GM18868 (cell line): ENCODE results near the gene PNPLA5.

ENCODE experiments used
- ATAC-seq: cut with Tn5 transposase; IDR thresholded peaks from one replicate; pipeline ENCODE4 v1.9.1; 2021; ENCODE audit warnings: mild to moderate bottlenecking, moderate library complexity; ENCODE audit not compliant: unreplicated experiment

The PNPLA5 gene

GRCh38 chr22:43857367-43857766 is 34.4 kb downstream of the PNPLA5 start:
- ATAC-seq: no peak

GRCh38 chr22:43855431-43855830 is 36.4 kb downstream of the PNPLA5 start:
- no peak for ATAC-seq

GRCh38 chr22:43854786-43855271 is 37.0 kb downstream of the PNPLA5 start:
- no peak for ATAC-seq

DNA sequence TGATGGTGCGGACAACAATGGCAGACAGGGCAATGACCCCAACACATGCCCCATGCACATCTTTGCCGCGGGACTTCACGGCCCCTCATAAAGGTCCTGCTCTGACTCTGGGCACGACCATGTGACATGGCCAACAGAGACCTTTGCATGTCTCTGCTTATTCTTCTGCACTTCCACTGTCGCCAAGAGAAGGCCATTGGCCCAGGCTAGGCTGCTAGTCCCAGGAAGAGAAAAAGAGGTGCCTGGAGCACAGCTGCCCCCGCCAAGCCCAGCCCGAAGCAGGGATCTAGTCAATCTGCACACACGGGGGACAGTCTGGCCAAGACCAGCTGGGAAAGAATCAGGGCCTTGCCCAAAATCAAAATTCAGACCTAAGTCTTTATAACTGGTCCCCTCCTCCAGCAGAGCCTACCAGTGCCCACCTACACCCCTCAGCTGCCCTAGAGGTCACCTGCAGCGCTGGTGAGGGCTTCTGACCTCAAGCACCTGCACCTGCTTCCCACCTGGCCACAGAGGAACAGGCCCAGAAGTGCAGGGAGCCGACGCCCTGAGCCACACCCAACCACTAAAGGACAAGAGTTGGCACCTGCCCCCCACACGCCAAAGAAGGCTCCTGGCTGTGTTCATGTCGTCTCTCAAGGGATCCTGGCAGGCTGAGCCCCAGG is 37.6 kb downstream of the PNPLA5 start:
- ATAC-seq: no peak

GRCh38 chr22:43853328-43853931 is 38.4 kb downstream of the PNPLA5 start:
- no peak for ATAC-seq

GRCh38 chr22:43852573-43853327 is 39.1 kb downstream of the PNPLA5 start:
- no peak for ATAC-seq

- no peak for ATAC-seq
Observed at GRCh38 chr22:43851979-43852307, 39.9 kb downstream of the PNPLA5 start.

DNA sequence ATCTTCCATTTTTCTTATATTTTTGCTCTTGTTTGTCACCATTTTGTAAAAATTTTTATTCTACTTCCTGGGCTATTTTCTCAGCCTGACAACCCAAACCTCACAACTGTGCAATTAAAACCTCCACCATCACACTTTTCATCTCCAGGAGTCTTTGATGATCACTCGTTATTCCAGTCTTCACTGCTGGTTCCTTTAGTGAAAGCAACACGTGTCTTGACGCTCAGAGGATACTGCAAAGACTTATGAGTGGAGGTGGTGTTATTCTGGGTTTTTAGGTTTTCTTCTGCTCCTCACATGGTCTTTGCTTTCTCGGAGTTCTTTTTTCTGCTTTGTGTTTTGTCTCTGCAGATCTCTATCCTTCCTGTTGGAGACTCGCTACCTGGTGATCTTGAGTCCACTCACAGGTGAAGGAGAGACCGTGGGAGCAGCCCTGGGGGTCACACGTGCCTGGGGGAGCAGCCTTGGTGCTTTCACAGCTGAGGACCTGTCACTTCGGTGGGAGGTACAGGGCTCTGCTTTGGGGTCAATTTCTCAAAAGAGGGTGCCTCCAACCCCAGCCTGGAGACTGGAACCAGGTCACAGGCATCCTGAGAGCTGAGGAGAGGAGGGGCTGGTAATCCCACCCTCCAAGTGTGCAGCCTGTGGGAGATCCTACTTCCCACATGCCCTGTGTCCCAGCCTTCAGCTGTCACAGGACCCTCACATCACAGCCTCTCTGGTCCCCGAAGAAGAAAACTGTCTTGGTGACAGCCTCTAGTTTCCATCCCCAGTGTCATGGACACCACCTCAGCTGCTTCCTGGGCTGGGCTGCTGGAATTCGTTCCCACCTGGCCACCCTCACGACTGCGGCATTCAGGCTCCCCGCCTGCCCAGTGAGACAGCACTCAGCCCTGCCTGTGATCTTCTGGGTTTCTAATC is 40.5 kb downstream of the PNPLA5 start:
- ATAC-seq: no peak

DNA sequence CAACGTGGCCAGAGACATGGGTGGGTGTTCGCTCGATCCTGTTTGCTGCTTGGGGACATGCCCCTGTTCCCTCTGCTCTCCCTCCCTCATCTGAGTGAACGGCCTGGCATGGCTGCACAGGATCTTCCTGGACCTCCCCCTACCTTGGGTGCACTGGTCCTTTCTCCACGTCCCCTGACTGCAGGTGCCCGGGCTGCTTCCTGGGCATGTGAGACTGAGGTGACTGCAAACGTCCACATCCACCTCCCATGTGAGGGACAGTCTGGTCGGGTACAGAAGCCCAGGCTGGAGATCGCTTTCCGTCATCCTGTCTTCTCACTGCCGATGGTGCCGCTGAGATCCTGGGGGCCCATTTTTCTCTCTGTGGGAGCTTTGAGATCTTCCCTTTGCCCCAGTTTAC is 41.3 kb downstream of the PNPLA5 start:
- ATAC-seq: no peak

- no peak for ATAC-seq
Observed at GRCh38 chr22:43849731-43850130, 42.1 kb downstream of the PNPLA5 start.

DNA sequence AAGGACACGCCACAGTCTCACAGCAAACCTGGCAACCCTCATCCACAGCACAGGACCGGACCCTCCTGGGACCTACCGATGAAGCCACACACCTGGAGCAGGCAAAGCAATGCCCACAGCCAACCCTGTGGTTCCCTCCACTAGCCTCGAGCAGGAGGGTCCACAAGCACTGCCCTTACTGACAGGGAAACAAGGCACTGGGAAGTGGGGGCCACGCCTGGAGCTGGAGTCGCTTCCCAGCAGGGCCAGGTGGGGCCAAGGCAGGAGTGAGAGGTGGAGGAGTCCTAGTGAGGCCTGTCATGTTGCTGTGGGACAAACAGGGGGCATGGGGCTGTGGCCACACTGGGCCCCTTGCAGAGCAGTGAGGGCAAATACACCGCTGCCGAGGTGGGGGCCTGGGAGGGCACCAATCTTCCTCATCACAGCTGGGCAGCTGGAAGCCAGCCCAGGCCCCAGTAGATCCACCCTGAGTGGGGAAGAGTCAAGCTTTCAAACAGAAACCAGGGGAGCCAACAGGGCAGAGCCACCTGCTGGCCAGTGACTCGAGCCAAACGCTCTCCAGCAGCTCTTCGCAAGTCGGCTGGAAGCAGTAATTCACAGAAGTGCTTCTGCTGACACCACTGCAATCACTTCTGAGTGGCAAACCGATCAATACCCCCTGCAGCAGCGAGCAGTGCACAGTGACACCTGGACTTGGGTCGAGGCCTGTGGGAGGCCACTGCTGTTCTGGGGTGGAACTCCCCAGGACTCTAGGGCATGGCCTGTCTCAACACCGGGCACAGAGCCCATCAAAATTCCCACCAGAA is 43.2 kb downstream of the PNPLA5 start:
- ATAC-seq: no peak

- no peak for ATAC-seq
Observed at GRCh38 chr22:43847376-43848289, 44.2 kb downstream of the PNPLA5 start.

GRCh38 chr22:43846966-43847365 is 44.8 kb downstream of the PNPLA5 start:
- no peak for ATAC-seq

GRCh38 chr22:43845981-43846380 is 45.8 kb downstream of the PNPLA5 start:
- ATAC-seq: no peak

DNA sequence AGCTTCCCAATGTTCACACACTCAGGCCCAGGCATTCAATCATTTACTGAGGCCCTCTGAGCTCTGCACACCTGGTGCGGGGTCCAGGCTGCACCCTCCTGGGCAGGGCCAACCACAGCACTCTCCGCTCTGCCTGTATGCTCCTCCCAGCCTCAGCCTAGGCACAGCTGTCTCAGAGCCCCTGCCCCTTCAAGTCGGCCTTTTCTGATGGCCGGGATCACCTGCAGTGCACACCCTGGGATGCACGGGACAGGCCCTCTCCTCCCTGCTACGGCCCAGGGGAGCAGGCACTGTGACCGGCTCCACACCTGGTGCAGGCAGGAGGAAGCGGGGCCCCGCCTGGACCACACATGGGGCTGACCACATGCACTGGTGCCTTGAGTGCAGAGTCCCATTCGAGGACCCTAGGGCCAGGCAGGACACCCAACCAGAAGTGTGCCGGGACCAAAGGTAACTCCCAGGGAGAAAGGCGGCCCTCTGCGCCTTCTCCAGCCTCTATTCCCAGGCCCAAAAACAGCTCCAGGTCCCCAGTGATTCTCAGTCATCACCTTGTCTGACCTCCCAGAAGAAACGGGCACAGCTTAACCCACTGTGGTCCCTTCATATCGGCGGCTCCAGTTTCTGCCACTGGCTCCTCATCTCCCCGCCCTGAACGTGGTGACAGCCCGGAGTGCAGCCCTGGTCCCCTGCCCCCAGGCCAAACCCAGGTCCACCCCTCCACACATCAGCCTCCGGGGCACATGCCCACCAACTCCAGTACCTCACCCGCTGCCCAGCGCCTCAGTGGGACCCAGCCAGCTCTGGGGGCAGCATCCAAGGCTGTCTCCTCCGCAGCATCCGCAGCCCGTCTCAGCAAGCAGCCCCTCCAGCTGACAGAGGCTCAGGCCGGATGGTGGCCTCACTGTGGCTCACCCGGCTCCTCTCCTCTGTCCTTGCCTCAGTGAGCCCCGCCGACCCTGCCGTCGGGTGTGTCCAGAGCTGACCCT is 47.0 kb downstream of the PNPLA5 start:
- no peak for ATAC-seq

- no peak for ATAC-seq
Observed at GRCh38 chr22:43843783-43844530, 47.9 kb downstream of the PNPLA5 start.

- no peak for ATAC-seq
Observed at GRCh38 chr22:43841742-43842141, 50.1 kb downstream of the PNPLA5 start.
